Naive thymus-derived CD8-positive, alpha-beta T cell (primary cell): ENCODE results near the gene NUP210L. TPM values are rescaled to one million over a fixed set of nuclear protein-coding genes. Genes with fewer than 3 reads are reported as not detected.
"Not testable (repeated sequence)": the region's sequence is repeated elsewhere in the genome, so short reads cannot be mapped to it uniquely, and the experiment has no call there.

ENCODE experiments used
- ATAC-seq, 2 donors: fragments of 150-1000 bp; cut with Tn5 transposase in 1 of 2; sonication (Bioruptor Pico), chemical (Tn5 transposase) in 1 of 2; 1 replicate in 1 of 2; 2 replicates in 1 of 2; pipeline ENCODE4 v1.10.0; 2021; ENCODE audit warnings: mild to moderate bottlenecking in 2 of 2, moderate library complexity in 2 of 2
- POLR2A ChIA-PET: fragments of 350-600 bp; sonication (Branson Sonifier 250); formaldehyde crosslinking; loops from one replicate; lab custom pipeline; 2021; ENCODE audit warnings: antibody characterized with exemption; lab: Charles Lee
- DNase-seq, 10 donors: peaks; one replicate each; pipeline versions ENCODE4 v3.0.0 to v3.0.0-alpha.2; 2020 to 2022
- H3K27ac Mint-ChIP-seq, 10 donors: one replicate each; pipeline ENCODE4 v1.8.0; 2020 to 2022; ENCODE audit warnings: mild to moderate bottlenecking in 10 of 10, mixed read lengths in 10 of 10, moderate library complexity in 4 of 10, inconsistent platforms in 1 of 10
- H3K27me3 Mint-ChIP-seq, 5 donors: one replicate each; pipeline ENCODE4 v1.8.0; 2021 to 2022; ENCODE audit warnings: mixed read lengths in 5 of 5
- H3K36me3 Mint-ChIP-seq, 3 donors: one replicate each; pipeline ENCODE4 v1.8.0; 2020 to 2022; ENCODE audit warnings: mixed read lengths in 3 of 3, mild to moderate bottlenecking in 2 of 3, inconsistent platforms in 1 of 3
- H3K4me1 Mint-ChIP-seq, 4 donors: one replicate each; pipeline ENCODE4 v1.8.0; 2021 to 2022; ENCODE audit warnings: mixed read lengths in 4 of 4
- H3K4me3 Mint-ChIP-seq, 10 donors: one replicate each; pipeline ENCODE4 v1.8.0; 2020 to 2022; ENCODE audit warnings: mild to moderate bottlenecking in 10 of 10, mixed read lengths in 10 of 10, moderate library complexity in 6 of 10, inconsistent platforms in 1 of 10
- H3K9me3 Mint-ChIP-seq, 9 donors: one replicate each; pipeline ENCODE4 v1.8.0; 2020 to 2022; ENCODE audit warnings: mixed read lengths in 9 of 9, mild to moderate bottlenecking in 3 of 9, inconsistent platforms in 1 of 9, moderate library complexity in 1 of 9
- polyA plus RNA-seq, 3 donors: library from polyadenylated mRNA; unstranded; fragments of 300-500 nt; fragmentation: Illumina TruSeq; gene quantifications; one replicate each; pipeline ENCODE4 v1.2.3, GENCODE V29; 2021
- total RNA-seq, 8 experiments: library from RNA in 2 of 8; stranded (reverse) in 2 of 8; gene quantifications; one replicate each; pipeline ENCODE4 v1.2.3 and lab custom pipeline; 2021 to 2026

The NUP210L gene
- total and polyA plus RNA-seq, 5 experiments from 2014 or later = 0.06 to 0.22 (median 0.16) TPM; not detected in 2

DNA sequence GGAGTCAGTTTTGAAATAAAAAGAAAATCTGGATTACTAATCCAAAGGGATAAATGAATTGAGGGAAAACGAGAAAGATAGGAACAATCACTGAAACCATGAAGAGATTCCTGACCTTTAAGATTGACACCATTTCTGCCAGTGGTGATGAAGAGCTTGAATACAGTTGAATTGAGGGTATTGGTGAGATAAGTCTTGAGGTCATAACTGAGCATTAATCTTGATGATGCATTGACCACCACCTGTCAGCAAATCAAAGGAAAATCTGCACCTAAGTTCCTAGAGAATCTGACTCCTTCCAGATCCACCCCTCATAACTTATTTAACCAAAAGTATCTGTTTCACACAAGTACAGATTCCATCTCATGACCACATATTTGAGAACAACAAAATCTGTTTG, 142.7 kb downstream of the NUP210L start:
- POLR2A ChIA-PET = no interaction called here
- no peak for ATAC-seq
- no peak for DNase-seq
- Mint-ChIP-seq H3K9me3 (no peaks in the 10 kb centered on the region), H3K36me3 (peaks cover 0 to 2% (median 2%) of the 10 kb centered on the region in 3 donors), H3K27me3 (no peaks in the 10 kb centered on the region), H3K4me3 (no peak overlapping the region), H3K4me1 (peaks cover 0 to 1% (median 0%) of the 10 kb centered on the region in 4 donors), H3K27ac (no peak overlapping the region)

DNA sequence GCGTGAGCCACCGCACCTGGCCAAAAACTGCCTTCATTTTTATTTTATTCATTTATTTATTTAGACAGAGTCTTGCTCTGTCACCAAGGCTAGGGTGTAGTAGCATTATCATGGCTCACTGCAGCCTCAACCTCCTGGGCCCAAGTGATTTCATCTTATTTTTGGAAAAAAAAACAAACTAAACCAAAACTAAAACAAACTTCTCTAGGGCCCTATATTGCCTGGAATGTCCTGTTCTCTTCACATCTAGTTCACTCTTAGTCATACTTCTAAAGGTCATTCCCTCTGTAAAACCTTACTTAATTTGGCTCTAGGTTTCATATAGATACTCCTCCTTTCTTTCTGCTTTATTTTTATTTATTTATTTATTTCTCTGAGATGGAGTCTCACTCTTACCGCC, 148.7 kb downstream of the NUP210L start:
- DNase-seq = no peak
- Mint-ChIP-seq H3K36me3 (no peaks in the 10 kb centered on the region), H3K4me3 (no peak overlapping the region), H3K27ac (no peak overlapping the region), H3K27me3 (no peaks in the 10 kb centered on the region), H3K4me1 (peaks cover 0 to 1% (median 0%) of the 10 kb centered on the region in 4 donors), H3K9me3 (no peaks in the 10 kb centered on the region)
- no peak for ATAC-seq
- POLR2A ChIA-PET = no interaction called here

GRCh38 chr1:154000420-154000819, 154.5 kb downstream of the NUP210L start:
- Mint-ChIP-seq H3K4me1 (peaks cover 0 to 5% (median 1%) of the 10 kb centered on the region in 4 donors), H3K9me3 (no peaks in the 10 kb centered on the region), H3K36me3 (peaks cover 3 to 13% (median 5%) of the 10 kb centered on the region in 3 donors), H3K27me3 (no peaks in the 10 kb centered on the region), H3K27ac (no peak overlapping the region), H3K4me3 (no peak overlapping the region)
- POLR2A ChIA-PET = interaction anchor here (3.5 kb wide), 1 partner anchor 9 kb away, joined by 23 read pairs; the partner anchor contains the start of gene RPS27
- DNase-seq (no peak), ATAC-seq (no peak)

- H3K9me3 Mint-ChIP-seq, H3K4me3 Mint-ChIP-seq, ATAC-seq, DNase-seq, H3K27me3 Mint-ChIP-seq: not testable (repeated sequence)
- peak overlapping the region in 2 of 10 donors; percentile 40 to 59 for H3K27ac Mint-ChIP-seq
- peaks cover 6 to 44% (median 23%) of the 10 kb centered on the region in 3 donors for H3K36me3 Mint-ChIP-seq
- POLR2A ChIA-PET = interaction anchor here (0.6 kb wide), 1 partner anchor 360 kb away, joined by 3 read pairs; no protein-coding TSS in a partner anchor
- peaks cover 10 to 29% (median 24%) of the 10 kb centered on the region in 4 donors for H3K4me1 Mint-ChIP-seq
Measured at GRCh38 chr1:153996882-153997281, 158.0 kb downstream of the NUP210L start.

DNA sequence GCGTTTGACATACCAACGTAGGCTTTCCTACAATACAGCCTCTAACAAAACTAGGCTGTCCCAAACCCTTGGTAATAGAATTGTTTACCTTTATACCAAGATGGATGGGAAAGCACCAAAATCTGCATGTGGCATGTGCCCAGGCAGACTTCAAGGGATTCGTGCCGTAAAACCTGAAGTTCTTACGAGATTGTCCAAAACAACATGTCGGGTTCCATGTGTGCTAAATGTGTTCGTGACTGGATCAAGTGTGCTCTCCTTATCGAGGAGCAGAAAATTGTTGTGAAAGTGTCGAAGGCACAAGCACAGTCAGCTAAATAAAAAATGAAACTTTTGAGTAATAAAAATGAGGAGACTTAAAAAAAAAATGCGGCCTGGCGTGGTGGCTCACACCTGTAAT, 159.2 kb downstream of the NUP210L start:
- Mint-ChIP-seq H3K27ac (peak overlapping the region in 7 of 10 donors; percentile 51 to 83 (median 68)), H3K4me3 (peak overlapping the region in 3 of 10 donors; percentile 4 to 62 (median 13)), H3K4me1 (peaks cover 18 to 40% (median 34%) of the 10 kb centered on the region in 4 donors), H3K9me3 (no peaks in the 10 kb centered on the region), H3K36me3 (peaks cover 14 to 56% (median 32%) of the 10 kb centered on the region in 3 donors), H3K27me3 (peaks cover 0 to under 1% (median 0%) of the 10 kb centered on the region in 5 donors)
- ATAC-seq = no peak
- POLR2A ChIA-PET = interaction anchor here (0.9 to 1.2 kb wide), 2 partner anchors 19 to 39 kb away, joined by 3 to 5 read pairs; no protein-coding TSS in a partner anchor
- DNase-seq = no peak

- Mint-ChIP-seq H3K36me3 (peaks cover 14 to 58% (median 32%) of the 10 kb centered on the region in 3 donors), H3K4me3 (peak overlapping the region in 3 of 10 donors; percentile 13 to 62 (median 24))
- POLR2A ChIA-PET = interaction anchor here (0.6 to 1.2 kb wide), 3 partner anchors 18 to 1718 kb away, joined by 3 to 5 read pairs (median 3); no protein-coding TSS in a partner anchor
Measured at GRCh38 chr1:153995202-153995601, 159.7 kb downstream of the NUP210L start.

GRCh38 chr1:153991806-153992205, 163.1 kb downstream of the NUP210L start:
- Mint-ChIP-seq H3K4me1 (peaks cover 27 to 54% (median 48%) of the 10 kb centered on the region in 4 donors), H3K9me3 (no peaks in the 10 kb centered on the region), H3K4me3 (peak overlapping the region; percentile 90 to 100 (median 98)), H3K36me3 (peaks cover 14 to 57% (median 32%) of the 10 kb centered on the region in 3 donors), H3K27ac (peak overlapping the region; percentile 99 to 100 (median 100)), H3K27me3 (peaks cover 0 to 2% (median 0%) of the 10 kb centered on the region in 5 donors)
- POLR2A ChIA-PET = interaction anchor here (0.6 to 4.8 kb wide), 14 partner anchors 8 to 352 kb away, joined by 3 to 87 read pairs (median 26); partner anchors contain the start of genes CREB3L4, CRTC2, DENND4B and HAX1
- ATAC-seq (no peak), DNase-seq (no peak)

More at GRCh38 chr1:153995202-153995601, 159.7 kb downstream of the NUP210L start:
- Mint-ChIP-seq H3K27ac (peak overlapping the region in 6 of 10 donors; percentile 40 to 83 (median 60)), H3K9me3 (no peaks in the 10 kb centered on the region), H3K27me3 (peaks cover 0 to 2% (median 0%) of the 10 kb centered on the region in 5 donors), H3K4me1 (peaks cover 22 to 44% (median 38%) of the 10 kb centered on the region in 4 donors)
- no peak for ATAC-seq
- DNase-seq = no peak

- ATAC-seq (peak in 1 of 2 donors; percentile 0), DNase-seq (peak in 1 of 10 donors; percentile 29)
- H3K27me3 Mint-ChIP-seq = peaks cover 0 to 2% (median 0%) of the 10 kb centered on the region in 5 donors
- peak overlapping the region; percentile 90 to 100 (median 98) for H3K4me3 Mint-ChIP-seq
- peaks cover 14 to 51% (median 32%) of the 10 kb centered on the region in 3 donors for H3K36me3 Mint-ChIP-seq
- peaks cover 32 to 60% (median 53%) of the 10 kb centered on the region in 4 donors for H3K4me1 Mint-ChIP-seq
- POLR2A ChIA-PET = interaction anchor here (0.6 to 4.8 kb wide), 42 partner anchors 9 to 965 kb away, joined by 3 to 87 read pairs (median 7); partner anchors contain the start of genes CREB3L4, CRTC2, DENND4B and GATAD2B
- H3K9me3 Mint-ChIP-seq = no peaks in the 10 kb centered on the region
- H3K27ac Mint-ChIP-seq = peak overlapping the region; percentile 99 to 100 (median 100)
Measured at GRCh38 chr1:153991151-153991630, 163.7 kb downstream of the NUP210L start.

DNA sequence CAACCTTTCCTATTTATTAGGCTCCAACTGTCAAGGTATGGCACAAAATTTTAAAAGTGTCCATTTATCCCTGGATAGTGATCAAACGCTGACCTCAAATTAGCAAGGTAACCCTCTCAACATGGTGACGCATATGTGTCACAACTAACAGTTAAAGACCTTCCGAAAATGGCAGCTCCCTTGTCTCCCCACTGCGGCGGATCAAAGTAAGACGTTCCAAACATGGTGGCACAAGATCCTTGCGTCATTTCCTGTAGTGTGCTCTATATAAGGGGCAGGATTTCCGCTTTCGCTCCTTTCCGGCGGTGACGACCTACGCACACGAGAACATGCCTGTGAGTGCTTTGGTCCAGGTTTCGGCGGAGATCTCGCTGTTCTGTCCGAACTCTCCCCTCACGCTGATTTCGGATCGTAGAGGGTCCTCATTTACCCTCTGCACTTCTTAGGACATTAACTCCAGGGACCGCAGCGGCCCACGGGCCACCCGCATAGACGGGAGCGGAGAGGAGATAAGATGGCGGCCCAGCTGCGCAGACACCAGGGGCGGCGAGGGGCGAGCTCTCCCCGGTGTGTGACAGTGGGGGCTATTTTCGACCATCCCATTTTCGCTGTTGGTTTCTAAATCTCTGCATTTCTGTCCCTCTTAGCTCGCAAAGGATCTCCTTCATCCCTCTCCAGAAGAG, 164.3 kb downstream of the NUP210L start, which contains the start of gene RPS27:
Gene RPS27 (plus strand): TSS at position 295 of the 683 bp plus-strand sequence. CDS start 35 bp downstream, at position 330.
- H3K36me3 Mint-ChIP-seq = peaks cover 13 to 47% (median 29%) of the 10 kb centered on the region in 3 donors
- H3K4me1 Mint-ChIP-seq = peaks cover 35 to 63% (median 58%) of the 10 kb centered on the region in 4 donors
- peak within 1 kb of the TSS; percentile 90 to 100 (median 98) for H3K4me3 Mint-ChIP-seq
- no peaks in the 10 kb centered on the region for H3K9me3 Mint-ChIP-seq
- POLR2A ChIA-PET = interaction anchor here (0.5 to 4.8 kb wide), 60 partner anchors 9 to 1100 kb away, joined by 3 to 87 read pairs (median 6); partner anchors contain the start of genes ATP8B2, CHTOP, CREB3L4 and CRTC2
- H3K27ac Mint-ChIP-seq = peak within 1 kb of the TSS; percentile 99 to 100 (median 100)
- ATAC-seq (peak; percentile 82 to 86), DNase-seq (peak; percentile 59 to 97 (median 92))
- peaks cover 0 to 2% (median 0%) of the 10 kb centered on the region in 5 donors for H3K27me3 Mint-ChIP-seq

DNA sequence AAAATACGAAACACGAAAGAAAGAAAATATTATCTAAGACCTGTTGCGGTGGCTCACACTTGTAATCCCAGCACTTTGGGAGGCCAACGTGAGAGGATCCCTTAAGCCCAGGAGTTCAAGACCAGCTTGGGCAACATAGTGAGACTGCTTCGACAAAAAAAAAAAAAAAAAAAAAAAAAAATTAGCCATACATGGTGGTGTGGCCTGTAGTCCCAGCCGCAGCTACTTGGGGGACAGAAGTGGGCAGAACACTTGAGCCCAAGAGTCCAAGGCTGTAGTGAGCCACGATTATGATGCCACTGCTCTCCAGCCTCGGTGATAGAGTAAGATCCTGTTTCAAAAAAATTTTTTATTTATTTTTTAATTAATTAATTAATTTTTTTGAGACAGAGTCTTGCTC, 167.3 kb downstream of the NUP210L start:
- H3K9me3 Mint-ChIP-seq = no peaks in the 10 kb centered on the region
- ATAC-seq = no peak
- H3K4me1 Mint-ChIP-seq = peaks cover 35 to 58% (median 49%) of the 10 kb centered on the region in 4 donors
- peak overlapping the region in 6 of 10 donors; percentile 84 to 94 (median 92) for H3K27ac Mint-ChIP-seq
- peaks cover 9 to 22% (median 16%) of the 10 kb centered on the region in 3 donors for H3K36me3 Mint-ChIP-seq
- POLR2A ChIA-PET = interaction anchor here (0.7 to 6.1 kb wide), 10 partner anchors 10 to 353 kb away, joined by 3 to 40 read pairs (median 8); partner anchors contain the start of genes CREB3L4, DENND4B, GATAD2B and JTB
- H3K4me3 Mint-ChIP-seq = peak overlapping the region in 1 of 10 donors; percentile 74
- peaks cover 0 to 4% (median 0%) of the 10 kb centered on the region in 5 donors for H3K27me3 Mint-ChIP-seq
- DNase-seq = no peak

DNA sequence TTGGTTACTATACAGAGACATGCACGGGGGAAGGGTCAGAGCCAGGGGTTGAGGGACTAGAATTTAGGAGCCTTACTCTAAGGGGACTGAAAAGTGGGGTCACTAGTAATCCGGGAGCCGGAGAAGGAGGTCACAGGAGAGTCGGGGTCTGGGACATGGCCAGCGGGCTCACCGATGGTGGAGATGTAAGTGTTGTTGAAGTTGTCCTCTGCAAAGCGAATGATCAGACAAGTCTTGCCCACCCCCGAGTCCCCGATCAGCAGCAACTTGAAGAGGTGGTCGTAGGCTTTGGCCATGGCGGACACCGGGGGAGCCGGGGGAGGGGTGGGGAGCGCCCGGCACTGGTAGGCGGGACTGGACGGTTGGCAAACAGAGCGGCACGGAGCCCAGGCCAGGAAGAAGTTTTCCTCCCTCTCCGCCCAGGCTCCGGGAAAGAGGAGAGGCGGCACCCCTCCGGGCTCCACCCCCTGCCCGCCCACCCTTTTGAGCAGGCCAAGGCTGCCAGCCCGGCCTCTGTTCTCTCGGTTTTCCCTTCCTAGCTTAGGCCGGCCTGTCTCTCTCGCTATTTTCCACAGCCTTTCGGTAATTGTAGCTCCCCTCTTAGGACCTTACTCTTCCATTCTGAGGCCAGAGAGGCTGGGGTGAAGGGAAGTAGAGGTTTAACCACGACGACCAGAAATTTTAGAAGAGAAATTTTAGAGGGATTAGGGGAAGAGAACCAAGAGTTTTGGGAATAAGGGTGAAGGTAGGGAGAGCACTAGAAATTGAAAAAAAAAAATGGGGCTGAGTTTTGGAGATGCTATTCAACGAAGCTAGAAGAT, 168.7 kb downstream of the NUP210L start, which contains the start of gene RAB13:
Gene RAB13 (minus strand): TSS at position 399 of the 821 bp plus-strand sequence. CDS start 103 bp downstream, at position 296.
- Mint-ChIP-seq H3K4me1 (peaks cover 26 to 43% (median 36%) of the 10 kb centered on the region in 4 donors), H3K4me3 (peak within 1 kb of the TSS; percentile 72 to 90 (median 84)), H3K36me3 (peaks cover 0 to 7% (median 2%) of the 10 kb centered on the region in 3 donors), H3K27ac (peak within 1 kb of the TSS; percentile 81 to 94 (median 92)), H3K9me3 (no peaks in the 10 kb centered on the region), H3K27me3 (peaks cover 0 to 4% (median 0%) of the 10 kb centered on the region in 5 donors)
- DNase-seq (peak in 2 of 10 donors; percentile 20 to 36), ATAC-seq (peak in 1 of 2 donors; percentile 7)
- POLR2A ChIA-PET = interaction anchor here (0.9 to 6.1 kb wide), 17 partner anchors 9 to 351 kb away, joined by 3 to 40 read pairs (median 6); partner anchors contain the start of genes CREB3L4, CRTC2, DENND4B and GATAD2B
